ENCODE results near the gene GOLGA3.
A peak's percentile ranks its signal among the peaks of the same experiment; 100 is the strongest.
"Not testable (repeated sequence)": the region's sequence is repeated elsewhere in the genome, so short reads cannot be mapped to it uniquely, and the experiment has no call there.

Gene GOLGA3

DNA sequence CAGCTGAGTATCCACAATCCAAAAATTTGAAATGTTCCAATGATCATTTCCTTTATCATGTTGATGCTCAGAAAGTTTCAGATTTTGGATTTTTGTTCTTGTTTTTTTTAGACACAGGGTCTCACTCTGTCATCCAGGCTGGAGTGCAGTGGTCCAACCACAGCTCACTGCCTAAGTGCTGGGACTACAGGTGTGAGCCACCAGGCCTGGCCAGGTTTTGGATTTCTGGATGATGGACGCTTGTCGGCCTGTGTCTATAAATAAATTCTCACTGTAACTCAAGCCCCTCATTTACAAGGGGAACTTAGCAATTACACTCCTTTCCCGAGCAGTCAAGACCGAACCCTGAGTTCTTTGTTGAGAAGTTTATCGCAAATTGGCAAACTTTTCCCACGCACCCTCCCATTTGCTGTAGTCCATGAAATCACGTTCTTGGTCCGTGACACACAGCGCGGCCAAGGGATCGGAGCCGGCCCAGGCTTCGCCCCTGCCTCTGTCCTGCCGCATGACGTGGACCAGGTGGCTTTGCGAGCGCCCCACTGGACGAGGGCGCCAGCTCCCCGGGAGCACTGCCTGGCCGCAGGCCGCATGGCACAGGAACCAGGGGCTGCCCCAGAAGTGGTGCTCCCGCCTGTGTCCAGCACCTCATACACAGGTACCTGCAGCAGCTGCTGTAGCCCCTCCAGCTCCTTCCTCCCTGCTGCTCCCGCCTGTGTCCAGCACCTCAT lies 53.0 kb downstream of the GOLGA3 start:
- DNase-seq: no peak

GRCh38 chr12:132774646-132775275 lies 53.9 kb downstream of the GOLGA3 start:
- no peak for DNase-seq

GRCh38 chr12:132774159-132774558 lies 54.5 kb downstream of the GOLGA3 start:
- no peak for DNase-seq

GRCh38 chr12:132773077-132773955 lies 55.4 kb downstream of the GOLGA3 start:
- no peak for DNase-seq

DNA sequence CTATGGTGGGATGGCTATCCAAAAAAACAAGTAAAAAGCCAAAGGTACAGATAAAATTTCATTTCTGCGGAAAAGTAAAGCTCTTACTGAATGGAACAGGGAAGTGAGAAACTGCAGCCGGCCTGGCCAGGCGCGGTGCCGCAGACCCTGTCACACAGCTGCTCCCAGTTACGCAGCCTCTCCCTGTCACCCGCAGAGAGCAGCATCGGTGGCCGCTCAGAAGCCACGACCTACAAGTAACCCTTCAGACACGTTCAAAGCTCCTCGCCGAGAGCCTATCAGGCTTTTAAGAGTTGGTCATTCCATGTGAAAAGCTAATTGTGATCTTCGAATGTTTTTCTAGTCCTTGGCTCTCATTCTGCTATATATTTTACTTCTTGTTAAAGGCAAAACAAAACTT lies 56.1 kb downstream of the GOLGA3 start:
- DNase-seq: no peak

GRCh38 chr12:132771126-132771838 lies 57.4 kb downstream of the GOLGA3 start:
- DNase-seq: no peak

DNA sequence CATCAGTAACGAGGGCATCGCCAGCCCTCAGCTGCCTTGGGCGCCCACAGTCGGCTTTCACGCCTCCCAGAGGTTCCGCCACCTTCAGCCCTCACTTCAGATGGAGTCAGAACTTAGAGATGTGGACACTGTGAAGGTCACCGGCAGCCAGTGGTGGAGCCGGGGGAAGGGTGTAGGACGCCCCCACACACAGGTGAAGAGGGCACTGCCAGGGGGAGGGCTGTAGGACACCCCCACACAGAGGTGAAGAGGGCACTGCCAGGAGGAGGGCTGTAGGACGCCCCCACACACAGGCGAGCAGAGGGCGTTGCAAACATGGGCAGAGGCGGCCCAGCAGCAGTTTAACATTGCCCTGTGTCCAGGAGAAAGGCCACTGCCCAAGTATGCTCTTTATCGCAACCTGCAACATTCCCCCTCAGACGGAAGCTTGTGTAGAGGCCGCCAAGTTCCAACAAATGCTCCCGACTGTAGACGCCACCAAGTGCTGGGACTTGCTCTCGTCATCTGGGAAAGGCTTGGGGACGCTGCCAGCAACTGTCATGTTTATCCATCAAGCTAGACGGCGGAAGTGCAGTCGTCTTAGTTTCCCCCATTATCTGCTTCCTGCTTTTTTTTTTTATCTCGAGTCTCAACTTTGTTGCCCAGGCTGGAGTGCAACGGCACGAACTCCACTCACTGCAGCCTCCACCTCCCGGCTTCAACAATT lies 62.1 kb downstream of the GOLGA3 start:
- DNase-seq: no peak

DNA sequence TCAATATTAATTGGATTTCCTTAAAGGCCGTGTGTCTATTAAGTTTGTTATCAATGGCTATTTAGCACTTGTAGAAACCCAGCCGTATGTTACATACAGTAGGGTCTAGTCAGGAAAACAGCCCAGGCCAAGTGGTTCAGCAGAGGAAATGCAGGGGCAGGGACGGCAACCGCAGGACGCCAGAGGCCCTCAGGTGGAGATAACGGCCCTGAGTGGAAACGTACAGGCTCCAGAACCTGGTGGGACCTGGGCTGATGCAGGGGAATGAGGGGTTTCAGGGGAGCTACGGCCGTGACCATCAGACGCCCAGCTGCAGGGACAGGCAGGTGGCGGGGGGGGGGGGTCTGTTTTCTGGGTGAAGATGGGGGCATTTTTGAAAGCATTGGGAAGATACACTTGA lies 63.3 kb downstream of the GOLGA3 start:
- DNase-seq: no peak

GRCh38 chr12:132764231-132764630 lies 64.4 kb downstream of the GOLGA3 start:
- no peak for DNase-seq

DNA sequence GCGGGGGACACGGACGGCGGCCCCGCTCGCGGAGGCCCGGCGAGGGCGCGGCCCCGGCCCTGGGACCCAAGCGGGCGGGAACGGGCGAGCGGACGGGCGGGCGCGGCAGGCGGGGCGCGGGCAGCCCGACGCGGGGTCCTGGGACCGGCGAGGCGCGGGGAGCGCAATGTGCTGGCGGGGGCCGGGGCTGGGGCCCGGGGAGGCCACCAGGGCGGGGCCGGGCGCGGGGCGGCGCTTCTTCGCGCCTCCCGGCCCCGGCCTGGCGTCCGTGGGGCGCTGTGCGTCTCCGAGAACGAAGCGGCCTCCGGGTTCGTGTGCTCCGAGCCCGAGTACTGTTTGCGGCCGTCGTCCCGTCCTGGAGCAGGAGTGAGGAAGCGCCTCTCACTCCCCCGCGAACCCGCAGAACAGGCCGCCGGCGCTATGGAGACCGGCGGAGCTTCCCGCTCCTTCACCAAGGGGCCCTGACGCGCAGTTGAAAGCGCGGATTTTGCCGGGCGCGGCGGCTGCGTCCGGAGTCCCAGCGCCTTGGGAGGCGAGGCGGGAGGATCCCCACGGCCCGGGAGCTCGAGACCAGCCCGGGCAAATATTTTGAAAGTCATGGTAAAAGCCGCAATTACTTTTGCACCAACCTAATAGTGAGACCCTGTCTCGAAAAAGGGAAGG lies 66.6 kb downstream of the GOLGA3 start:
- DNase-seq: peak; percentile 88

- peak; percentile 59 for DNase-seq
Observed at GRCh38 chr12:132761032-132761920, 67.4 kb downstream of the GOLGA3 start, which contains the start of gene ANKLE2. Gene ANKLE2, minus strand, starts transcription at chr12:132761832. Its CDS starts 34 bp downstream, at chr12:132761798.

GRCh38 chr12:132759359-132759758 lies 69.3 kb downstream of the GOLGA3 start:
- no peak for DNase-seq

GRCh38 chr12:132758825-132759224 lies 69.8 kb downstream of the GOLGA3 start:
- DNase-seq: not testable (repeated sequence)

GRCh38 chr12:132754160-132754932 lies 74.3 kb downstream of the GOLGA3 start:
- no peak for DNase-seq

DNA sequence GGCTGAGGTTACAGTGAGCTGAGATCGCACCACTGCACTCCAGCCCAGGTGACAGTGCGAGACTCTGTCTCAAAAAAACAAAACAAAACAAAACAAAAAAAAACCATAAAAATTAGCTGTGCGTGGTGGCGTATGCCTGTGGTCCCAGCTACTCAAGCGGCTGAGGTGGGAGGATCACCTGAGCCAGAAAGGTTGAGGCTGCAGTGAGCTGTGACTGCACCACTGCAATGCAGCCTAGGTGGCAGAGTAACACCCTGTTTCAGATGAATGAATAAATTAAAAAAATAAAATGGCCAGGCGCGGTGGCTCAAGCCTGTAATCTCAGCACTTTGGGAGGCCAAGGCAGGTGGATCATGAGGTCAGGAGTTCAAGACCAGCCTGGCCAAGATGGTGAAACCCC lies 75.0 kb downstream of the GOLGA3 start:
- DNase-seq: not testable (repeated sequence)

DNA sequence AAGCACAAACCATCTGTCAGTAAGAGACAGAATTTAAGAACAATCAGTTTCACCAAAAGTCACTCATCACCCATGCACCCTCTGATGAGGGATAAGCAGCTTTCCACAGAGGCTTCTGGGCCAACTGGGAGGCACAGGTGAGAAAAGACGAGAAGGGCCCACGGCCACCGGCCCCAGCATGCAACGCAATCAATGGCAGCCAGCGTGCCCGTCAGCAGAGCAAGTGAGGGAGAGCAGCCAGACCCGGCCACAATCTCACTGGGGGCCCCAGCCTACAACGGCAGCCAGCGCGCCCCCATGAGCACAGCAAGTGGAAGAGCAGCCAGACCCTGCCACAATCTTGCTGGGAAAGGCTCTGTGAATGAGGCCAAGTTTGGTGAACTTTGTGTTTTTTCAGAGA lies 80.3 kb downstream of the GOLGA3 start:
- DNase-seq: no peak

DNA sequence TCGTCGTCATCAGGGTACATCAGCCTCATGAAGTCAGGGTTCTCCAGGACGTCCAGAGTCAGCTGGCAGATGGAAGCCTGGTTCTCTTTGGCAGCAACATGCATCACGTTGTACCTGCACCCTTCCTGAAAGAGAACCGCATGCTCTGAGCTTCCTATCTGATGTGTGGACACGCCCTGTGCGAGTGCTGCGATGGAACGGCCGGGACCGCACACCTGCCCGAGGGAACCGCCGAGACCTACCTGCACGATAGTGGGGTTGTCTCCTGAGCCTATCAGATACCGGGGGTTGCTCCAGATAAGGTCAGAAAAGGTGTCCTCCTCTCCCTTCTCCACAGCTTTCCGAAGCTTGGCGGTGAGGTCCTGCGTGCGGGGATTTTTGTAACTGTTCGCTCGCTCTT lies 80.8 kb downstream of the GOLGA3 start:
- DNase-seq: no peak

DNA sequence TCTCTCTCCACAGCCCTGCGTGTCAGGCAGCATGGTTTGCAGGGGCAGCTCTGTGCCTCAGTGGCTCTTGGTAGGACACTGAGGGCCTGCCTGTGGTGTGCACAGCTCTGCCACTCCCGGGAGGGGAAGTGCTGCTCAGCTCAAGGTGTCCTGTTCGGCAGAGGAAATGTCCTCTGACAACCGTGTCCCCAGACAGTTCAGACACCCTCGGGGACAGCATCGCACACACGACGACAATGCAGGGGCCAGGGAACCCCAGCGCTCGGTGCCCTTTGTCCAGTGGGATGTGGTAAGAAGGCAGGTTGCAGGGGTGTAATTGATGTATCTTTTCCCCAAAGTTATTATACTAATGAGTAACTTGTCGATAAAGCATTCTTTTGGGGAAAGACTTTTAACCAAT lies 81.3 kb downstream of the GOLGA3 start:
- DNase-seq: no peak

- no peak for DNase-seq
Observed at GRCh38 chr12:132746613-132747012, 82.1 kb downstream of the GOLGA3 start.

- no peak for DNase-seq
Observed at GRCh38 chr12:132743831-132744230, 84.8 kb downstream of the GOLGA3 start.

All from NCI-H345 (cell line).